CD4-positive, alpha-beta T cell treated with Interleukin-1 beta for 1 hour (primary cell): Measurements from ENCODE around the gene GTF2H4.

Experiments used
- DNase-seq, 2 donors: peaks; one replicate each; pipeline ENCODE4 v3.0.0-alpha.2; 2020 to 2022

Gene GTF2H4

GRCh38 chr6:30882759-30883684, 25.0 kb upstream of the GTF2H4 start:
- peak; percentile 19 to 43 for DNase-seq

GRCh38 chr6:30883685-30884520, 24.1 kb upstream of the GTF2H4 start, which contains the start of gene DDR1:
Gene DDR1, plus strand, starts transcription at chr6:30884519. Its CDS starts 4,211 bp downstream, at chr6:30888730.
- DNase-seq: peak; percentile 45 to 56

GRCh38 chr6:30884521-30885480, 23.2 kb upstream of the GTF2H4 start:
- DNase-seq: peak; percentile 29

- no peak for DNase-seq
Observed at GRCh38 chr6:30885481-30885998, 22.5 kb upstream of the GTF2H4 start.

GRCh38 chr6:30885999-30886896, 21.8 kb upstream of the GTF2H4 start:
- no peak for DNase-seq

- DNase-seq: no peak
Observed at GRCh38 chr6:30886897-30887255, 21.1 kb upstream of the GTF2H4 start.

GRCh38 chr6:30887901-30888815, 19.8 kb upstream of the GTF2H4 start:
- no peak for DNase-seq

GRCh38 chr6:30888816-30889495, 19.1 kb upstream of the GTF2H4 start:
- DNase-seq: no peak

- no peak for DNase-seq
Observed at GRCh38 chr6:30889496-30889885, 18.5 kb upstream of the GTF2H4 start.

GRCh38 chr6:30889921-30890645, 17.9 kb upstream of the GTF2H4 start:
- no peak for DNase-seq

GRCh38 chr6:30890646-30891449, 17.2 kb upstream of the GTF2H4 start:
- no peak for DNase-seq

- DNase-seq: no peak
Observed at GRCh38 chr6:30891450-30891723, 16.6 kb upstream of the GTF2H4 start.

GRCh38 chr6:30891816-30892538, 16.0 kb upstream of the GTF2H4 start:
- no peak for DNase-seq

GRCh38 chr6:30893001-30893591, 14.9 kb upstream of the GTF2H4 start:
- no peak for DNase-seq

- no peak for DNase-seq
Observed at GRCh38 chr6:30893666-30894065, 14.3 kb upstream of the GTF2H4 start.

- DNase-seq: no peak
Observed at GRCh38 chr6:30894381-30894780, 13.6 kb upstream of the GTF2H4 start.

- DNase-seq: no peak
Observed at GRCh38 chr6:30894935-30895334, 13.1 kb upstream of the GTF2H4 start.
